ENCODE results near the gene GPR139.

GPR139 gene

DNA sequence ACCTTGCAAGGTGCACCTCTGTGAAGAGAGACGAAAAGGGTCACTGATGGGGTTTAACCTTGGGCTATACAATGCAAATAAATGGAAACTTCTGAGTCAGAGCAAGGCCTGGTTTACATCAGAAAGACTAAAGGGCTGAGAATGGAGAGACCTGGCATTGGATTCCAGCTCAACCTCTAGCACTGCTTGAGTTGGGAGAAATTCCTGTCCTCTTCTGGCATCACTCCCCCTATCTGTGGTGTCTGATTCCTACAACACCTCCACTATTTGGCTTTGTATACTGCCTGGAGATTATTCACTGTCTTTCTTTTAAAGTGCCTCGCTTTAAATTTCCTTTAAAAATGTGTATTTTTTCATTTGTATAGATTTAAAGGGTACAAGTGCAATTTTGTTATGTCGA lies 68.8 kb downstream of the GPR139 start:
- H3K4me2 ChIP-seq (ENCODE audit: low read length), result no peak overlapping the region
- H3K9me3 ChIP-seq (ENCODE audit: control insufficient read depth, insufficient read depth, low read length), result no peaks in the 10 kb centered on the region
- H3K27me3 ChIP-seq (ENCODE audit: control insufficient read depth, low read length), result no peaks in the 10 kb centered on the region
- H3K27ac ChIP-seq (ENCODE audit: low read depth, low read length), result no peak overlapping the region
- no peaks in the 10 kb centered on the region for H3K4me1 ChIP-seq (ENCODE audit: control insufficient read depth, low read length)
- TF ChIP-seq EZH2phosphoT487 (IDR thresholded peaks at IDR 0.05; ENCODE audit: borderline replicate concordance, low read length) (no peak), CTCF (IDR thresholded peaks at IDR 0.05; ENCODE audit: low read depth, low read length, poor library complexity, severe bottlenecking) (no peak)
- no peaks in the 10 kb centered on the region for H3K79me2 ChIP-seq (ENCODE audit: control insufficient read depth, low read length)
- H4K20me1 ChIP-seq (ENCODE audit: control insufficient read depth, insufficient read depth, low read depth, low read length), result no peaks in the 10 kb centered on the region
- H3K4me3 ChIP-seq (ENCODE audit: low read length), result no peak overlapping the region
- no peaks in the 10 kb centered on the region for H3K9me2 ChIP-seq (replicated peaks; ENCODE audit: control insufficient read depth, low read length)
- no peaks in the 10 kb centered on the region for H3F3A ChIP-seq (ENCODE audit: control insufficient read depth, insufficient read depth)
- no peaks in the 10 kb centered on the region for H3K36me3 ChIP-seq (ENCODE audit: control insufficient read depth, low read length)

GRCh38 chr16:20002936-20003335 lies 70.8 kb downstream of the GPR139 start:
- Histone ChIP-seq H3K9me3 (ENCODE audit: control insufficient read depth, insufficient read depth, low read length) (no peaks in the 10 kb centered on the region), H3K36me3 (ENCODE audit: control insufficient read depth, low read length) (no peaks in the 10 kb centered on the region), H3K4me2 (ENCODE audit: low read length) (no peak overlapping the region), H4K20me1 (ENCODE audit: control insufficient read depth, insufficient read depth, low read depth, low read length) (no peaks in the 10 kb centered on the region), H3K9me2 (replicated peaks; ENCODE audit: control insufficient read depth, low read length) (no peaks in the 10 kb centered on the region), H3K79me2 (ENCODE audit: control insufficient read depth, low read length) (no peaks in the 10 kb centered on the region), H3K27ac (ENCODE audit: low read depth, low read length) (no peak overlapping the region), H3F3A (ENCODE audit: control insufficient read depth, insufficient read depth) (no peaks in the 10 kb centered on the region), H3K27me3 (ENCODE audit: control insufficient read depth, low read length) (no peaks in the 10 kb centered on the region), H3K4me3 (ENCODE audit: low read length) (no peak overlapping the region), H3K4me1 (ENCODE audit: control insufficient read depth, low read length) (no peaks in the 10 kb centered on the region)
- TF ChIP-seq EZH2phosphoT487 (IDR thresholded peaks at IDR 0.05; ENCODE audit: borderline replicate concordance, low read length), result no peak
- TF ChIP-seq CTCF (IDR thresholded peaks at IDR 0.05; ENCODE audit: low read depth, low read length, poor library complexity, severe bottlenecking), result no peak

GRCh38 chr16:20001856-20002707 lies 71.6 kb downstream of the GPR139 start:
- Histone ChIP-seq H3K27ac (ENCODE audit: low read depth, low read length) (no peak overlapping the region), H3K4me1 (ENCODE audit: control insufficient read depth, low read length) (no peaks in the 10 kb centered on the region), H4K20me1 (ENCODE audit: control insufficient read depth, insufficient read depth, low read depth, low read length) (no peaks in the 10 kb centered on the region), H3F3A (ENCODE audit: control insufficient read depth, insufficient read depth) (no peaks in the 10 kb centered on the region), H3K9me3 (ENCODE audit: control insufficient read depth, insufficient read depth, low read length) (no peaks in the 10 kb centered on the region), H3K9me2 (replicated peaks; ENCODE audit: control insufficient read depth, low read length) (no peaks in the 10 kb centered on the region), H3K4me3 (ENCODE audit: low read length) (no peak overlapping the region), H3K79me2 (ENCODE audit: control insufficient read depth, low read length) (no peaks in the 10 kb centered on the region), H3K4me2 (ENCODE audit: low read length) (no peak overlapping the region), H3K36me3 (ENCODE audit: control insufficient read depth, low read length) (no peaks in the 10 kb centered on the region), H3K27me3 (ENCODE audit: control insufficient read depth, low read length) (no peaks in the 10 kb centered on the region)
- no peak for TF ChIP-seq EZH2phosphoT487 (IDR thresholded peaks at IDR 0.05; ENCODE audit: borderline replicate concordance, low read length)
- no peak for TF ChIP-seq CTCF (IDR thresholded peaks at IDR 0.05; ENCODE audit: low read depth, low read length, poor library complexity, severe bottlenecking)
